ENCODE data around the gene RNU1-4.
"Not testable (repeated sequence)": the region's sequence is repeated elsewhere in the genome, so short reads cannot be mapped to it uniquely, and the experiment has no call there.

RNU1-4 gene

GRCh38 chr1:16760456-16760765 lies 20.1 kb downstream of the RNU1-4 start:
- not testable (repeated sequence) for H3K9me3 ChIP-seq (ENCODE audit: control insufficient read depth, low read length); H3K4me3 ChIP-seq (ENCODE audit: extremely low read depth, insufficient read depth, low read length, poor library complexity, severe bottlenecking); H3K4me1 ChIP-seq (ENCODE audit: control insufficient read depth, insufficient read depth, low read length, poor library complexity, severe bottlenecking); H3K36me3 ChIP-seq (ENCODE audit: control insufficient read depth, insufficient read depth, low read length); H3K27ac ChIP-seq (ENCODE audit: low read depth, low read length, severe bottlenecking)
- no CpG with 5 or more reads among the region's 11 CpGs for WGBS, 2 experiments (ENCODE audit: insufficient coverage in 2 of 2)

- not testable (repeated sequence) for H3K36me3 ChIP-seq (ENCODE audit: control insufficient read depth, insufficient read depth, low read length); H3K4me3 ChIP-seq (ENCODE audit: extremely low read depth, insufficient read depth, low read length, poor library complexity, severe bottlenecking); H3K4me1 ChIP-seq (ENCODE audit: control insufficient read depth, insufficient read depth, low read length, poor library complexity, severe bottlenecking); H3K9me3 ChIP-seq (ENCODE audit: control insufficient read depth, low read length); H3K27ac ChIP-seq (ENCODE audit: low read depth, low read length, severe bottlenecking)
- 90 to 98% methylated on average over 2 to 6 of the region's 11 CpGs for WGBS, 2 experiments (ENCODE audit: insufficient coverage in 2 of 2)
These were observed 20.5 kb downstream of the RNU1-4 start for GRCh38 chr1:16760801-16761200.

- H3K4me1 ChIP-seq (ENCODE audit: control insufficient read depth, insufficient read depth, low read length, poor library complexity, severe bottlenecking); H3K4me3 ChIP-seq (ENCODE audit: extremely low read depth, insufficient read depth, low read length, poor library complexity, severe bottlenecking); H3K27ac ChIP-seq (ENCODE audit: low read depth, low read length, severe bottlenecking); H3K36me3 ChIP-seq (ENCODE audit: control insufficient read depth, insufficient read depth, low read length); H3K9me3 ChIP-seq (ENCODE audit: control insufficient read depth, low read length): not testable (repeated sequence)
- 89 to 98% methylated on average over 5 to 6 of the region's 9 CpGs for WGBS, 2 experiments (ENCODE audit: insufficient coverage in 2 of 2)
These were observed 24.0 kb downstream of the RNU1-4 start for GRCh38 chr1:16764248-16764819.

- not testable (repeated sequence) for H3K27ac ChIP-seq (ENCODE audit: low read depth, low read length, severe bottlenecking); H3K4me1 ChIP-seq (ENCODE audit: control insufficient read depth, insufficient read depth, low read length, poor library complexity, severe bottlenecking); H3K4me3 ChIP-seq (ENCODE audit: extremely low read depth, insufficient read depth, low read length, poor library complexity, severe bottlenecking); H3K36me3 ChIP-seq (ENCODE audit: control insufficient read depth, insufficient read depth, low read length); H3K9me3 ChIP-seq (ENCODE audit: control insufficient read depth, low read length)
- WGBS, 2 experiments (ENCODE audit: insufficient coverage in 2 of 2) = 93 to 94% methylated on average over 4 to 5 of the region's 15 CpGs
These were observed 24.7 kb downstream of the RNU1-4 start for GRCh38 chr1:16764820-16765655.

- H3K4me3 ChIP-seq (ENCODE audit: extremely low read depth, insufficient read depth, low read length, poor library complexity, severe bottlenecking); H3K36me3 ChIP-seq (ENCODE audit: control insufficient read depth, insufficient read depth, low read length); H3K4me1 ChIP-seq (ENCODE audit: control insufficient read depth, insufficient read depth, low read length, poor library complexity, severe bottlenecking); H3K9me3 ChIP-seq (ENCODE audit: control insufficient read depth, low read length); H3K27ac ChIP-seq (ENCODE audit: low read depth, low read length, severe bottlenecking): not testable (repeated sequence)
- 90 to 91% methylated on average over 15 to 16 of the region's 31 CpGs for WGBS, 2 experiments (ENCODE audit: insufficient coverage in 2 of 2)
These were observed 25.7 kb downstream of the RNU1-4 start for GRCh38 chr1:16765731-16766605.

GRCh38 chr1:16766689-16767256 lies 26.5 kb downstream of the RNU1-4 start:
- not testable (repeated sequence) for H3K27ac ChIP-seq (ENCODE audit: low read depth, low read length, severe bottlenecking); H3K9me3 ChIP-seq (ENCODE audit: control insufficient read depth, low read length)
- WGBS, 2 experiments (ENCODE audit: insufficient coverage in 2 of 2) = 88 to 94% methylated on average over 4 to 5 of the region's 9 CpGs

GRCh38 chr1:16770139-16770759 lies 29.9 kb downstream of the RNU1-4 start:
- whole genome bisulfite sequencing, 2 experiments (ENCODE audit: insufficient coverage in 2 of 2) = 82 to 90% methylated on average over 2 to 3 of the region's 5 CpGs

More at GRCh38 chr1:16766689-16767256, 26.5 kb downstream of the RNU1-4 start:
- not testable (repeated sequence) for H3K4me1 ChIP-seq (ENCODE audit: control insufficient read depth, insufficient read depth, low read length, poor library complexity, severe bottlenecking); H3K36me3 ChIP-seq (ENCODE audit: control insufficient read depth, insufficient read depth, low read length); H3K4me3 ChIP-seq (ENCODE audit: extremely low read depth, insufficient read depth, low read length, poor library complexity, severe bottlenecking)

GRCh38 chr1:16770896-16771446 lies 30.7 kb downstream of the RNU1-4 start:
- not testable (repeated sequence) for H3K27ac ChIP-seq (ENCODE audit: low read depth, low read length, severe bottlenecking); H3K36me3 ChIP-seq (ENCODE audit: control insufficient read depth, insufficient read depth, low read length); H3K4me3 ChIP-seq (ENCODE audit: extremely low read depth, insufficient read depth, low read length, poor library complexity, severe bottlenecking); H3K4me1 ChIP-seq (ENCODE audit: control insufficient read depth, insufficient read depth, low read length, poor library complexity, severe bottlenecking); H3K9me3 ChIP-seq (ENCODE audit: control insufficient read depth, low read length)
- WGBS, 2 experiments (ENCODE audit: insufficient coverage in 2 of 2) = 69 to 75% methylated on average over 3 of the region's 6 CpGs

More at GRCh38 chr1:16770139-16770759, 29.9 kb downstream of the RNU1-4 start:
- H3K4me1 ChIP-seq (ENCODE audit: control insufficient read depth, insufficient read depth, low read length, poor library complexity, severe bottlenecking); H3K9me3 ChIP-seq (ENCODE audit: control insufficient read depth, low read length); H3K36me3 ChIP-seq (ENCODE audit: control insufficient read depth, insufficient read depth, low read length); H3K4me3 ChIP-seq (ENCODE audit: extremely low read depth, insufficient read depth, low read length, poor library complexity, severe bottlenecking); H3K27ac ChIP-seq (ENCODE audit: low read depth, low read length, severe bottlenecking): not testable (repeated sequence)

GRCh38 chr1:16772275-16773204 lies 32.2 kb downstream of the RNU1-4 start:
- H3K27ac ChIP-seq (ENCODE audit: low read depth, low read length, severe bottlenecking); H3K4me3 ChIP-seq (ENCODE audit: extremely low read depth, insufficient read depth, low read length, poor library complexity, severe bottlenecking); H3K36me3 ChIP-seq (ENCODE audit: control insufficient read depth, insufficient read depth, low read length); H3K4me1 ChIP-seq (ENCODE audit: control insufficient read depth, insufficient read depth, low read length, poor library complexity, severe bottlenecking); H3K9me3 ChIP-seq (ENCODE audit: control insufficient read depth, low read length): not testable (repeated sequence)
- 82 to 87% methylated on average over 6 to 10 of the region's 21 CpGs for WGBS, 2 experiments (ENCODE audit: insufficient coverage in 2 of 2)
